Hepatocyte (in vitro differentiated cells): ENCODE data around the gene GLUL. TPM values are rescaled to one million over a fixed set of nuclear protein-coding genes. Genes with fewer than 3 reads are reported as not detected.
A peak's percentile ranks its signal among the peaks of the same experiment; 100 is the strongest.

Experiments
- DNase-seq: peaks from one replicate; pipeline ENCODE4 v3.0.0-alpha.2; 2016; ENCODE audit warnings: low spot score
- H2AFZ ChIP-seq: fragments of 200-600 bp; sonication (generic); 2 replicates; pipeline ENCODE4 v1.6.0; 2016; ENCODE audit warnings: antibody characterized with exemption, mild to moderate bottlenecking
- H3K27ac ChIP-seq: fragments of 200-600 bp; sonication (generic); 2 replicates; pipeline ENCODE4 v1.5.1; 2016; ENCODE audit warnings: mild to moderate bottlenecking
- H3K27me3 ChIP-seq: fragments of 200-600 bp; sonication (generic); 2 replicates; pipeline ENCODE4 v1.6.1; 2016
- H3K36me3 ChIP-seq: fragments of 200-600 bp; sonication (generic); replicated peaks from 2 replicates; pipeline ENCODE4 v1.5.1; 2016; ENCODE audit warnings: low read depth; ENCODE audit not compliant: insufficient read depth
- H3K4me1 ChIP-seq: fragments of 200-600 bp; sonication (generic); 2 replicates; pipeline ENCODE4 v1.5.1; 2016; ENCODE audit warnings: mild to moderate bottlenecking, moderate library complexity; ENCODE audit not compliant: insufficient read depth
- H3K4me2 ChIP-seq: fragments of 200-600 bp; sonication (generic); 2 replicates; pipeline ENCODE4 v1.6.0; 2016
- H3K4me3 ChIP-seq: fragments of 200-600 bp; sonication (generic); 2 replicates; pipeline ENCODE4 v1.5.1; 2016; ENCODE audit warnings: mild to moderate bottlenecking
- H3K79me2 ChIP-seq: fragments of 200-600 bp; sonication (generic); 2 replicates; pipeline ENCODE4 v1.6.0; 2017; ENCODE audit warnings: mild to moderate bottlenecking
- H3K9me2 ChIP-seq: fragments of 200-600 bp; sonication (generic); replicated peaks from 2 replicates; pipeline ENCODE4 v1.6.0; 2017; ENCODE audit warnings: mild to moderate bottlenecking; ENCODE audit not compliant: insufficient read depth
- H3K9me3 ChIP-seq: fragments of 200-600 bp; sonication (generic); 2 replicates; pipeline ENCODE4 v1.5.1; 2016; ENCODE audit warnings: low read depth, mild to moderate bottlenecking
- H4K20me1 ChIP-seq: fragments of 200-600 bp; sonication (generic); 2 replicates; pipeline ENCODE4 v1.6.0; 2016; ENCODE audit warnings: mild to moderate bottlenecking; ENCODE audit not compliant: insufficient read depth, poor library complexity, severe bottlenecking
- CTCF ChIP-seq: fragments of 200-600 bp; sonication (generic); IDR thresholded peaks from 2 replicates; pipeline ENCODE4 v1.5.1; 2016; ENCODE audit warnings: antibody characterized with exemption, mild to moderate bottlenecking; ENCODE audit not compliant: poor library complexity
- EZH2 ChIP-seq: fragments of 200-600 bp; sonication (generic); IDR thresholded peaks from 2 replicates; pipeline ENCODE4 v1.6.1; 2016; ENCODE audit warnings: antibody characterized with exemption, mild to moderate bottlenecking, borderline replicate concordance
- EZH2phosphoT487 ChIP-seq: fragments of 200-600 bp; sonication (generic); IDR thresholded peaks from one replicate; pipeline ENCODE4 v1.6.1; 2018; ENCODE audit warnings: antibody characterized with exemption, mild to moderate bottlenecking, low read depth, moderate library complexity; ENCODE audit not compliant: unreplicated experiment, severe bottlenecking
- WGBS: methylation state at CpG from one replicate; pipeline ENCODE4 v1.1.6; 2016; ENCODE audit warnings: low lambda C conversion rate; ENCODE audit errors: missing lambda C conversion rate; 5-methylcytosine and 5-hydroxymethylcytosine counted together
- polyA plus RNA-seq: library from polyadenylated mRNA; unstranded; fragments of >200 nt; fragmentation: Nextera tagmentation; extraction: Ambion mirVana; gene quantifications from 2 replicates; pipeline ENCODE4 v1.2.1, GENCODE V29; 2016
- total RNA-seq: library from RNA; depleted of rRNA; stranded (reverse); fragments of >200 nt; gene quantifications from 2 replicates; pipeline ENCODE4 v1.2.3, GENCODE V29; 2014

GLUL gene
- total RNA-seq (846 and 893 TPM in 2 replicates), polyA plus RNA-seq (677 and 747 TPM in 2 replicates)

GRCh38 chr1:182391362-182392049 lies at the start of gene GLUL:
Gene GLUL, minus strand, starts transcription at chr1:182391790. Its CDS starts 3,053 bp downstream, at chr1:182388737.
- DNase-seq = peak; percentile 97
- TF ChIP-seq CTCF (peak; percentile 2), EZH2 (no peak)
- Histone ChIP-seq H3K9me2 (no peaks in the 10 kb centered on the region), H3K79me2 (peaks cover 61% of the 10 kb centered on the region), H2AFZ (peak within 1 kb of the TSS; percentile 77), H4K20me1 (peaks cover 48% of the 10 kb centered on the region), H3K27ac (peak within 1 kb of the TSS; percentile 98), H3K4me3 (peak within 1 kb of the TSS; percentile 83), H3K4me2 (peak within 1 kb of the TSS; percentile 86), H3K4me1 (peaks cover 21% of the 10 kb centered on the region), H3K27me3 (no peaks in the 10 kb centered on the region), H3K9me3 (no peaks in the 10 kb centered on the region), H3K36me3 (peaks cover 7% of the 10 kb centered on the region)
- WGBS = 1% methylated on average over 59 of the region's 70 CpGs

- no peak for TF ChIP-seq CTCF
Observed at GRCh38 chr1:182438326-182438725, 46.7 kb upstream of the GLUL start.

GRCh38 chr1:182433580-182433979 lies 42.0 kb upstream of the GLUL start:
- no peak for DNase-seq
- H3K27ac ChIP-seq = no peak overlapping the region
- no peaks in the 10 kb centered on the region for H3K27me3 ChIP-seq
- no peak overlapping the region for H3K4me2 ChIP-seq
- no peaks in the 10 kb centered on the region for H4K20me1 ChIP-seq
- no peak overlapping the region for H3K4me3 ChIP-seq
- TF ChIP-seq EZH2phosphoT487 (no peak), EZH2 (no peak)
- H2AFZ ChIP-seq = no peak overlapping the region
- H3K9me3 ChIP-seq = no peaks in the 10 kb centered on the region
- H3K36me3 ChIP-seq = no peaks in the 10 kb centered on the region
- H3K79me2 ChIP-seq = no peaks in the 10 kb centered on the region
- H3K4me1 ChIP-seq = no peaks in the 10 kb centered on the region
- 78% methylated on average over 1 of the region's 1 CpG for WGBS
- no peaks in the 10 kb centered on the region for H3K9me2 ChIP-seq

More at GRCh38 chr1:182438326-182438725, 46.7 kb upstream of the GLUL start:
- H3K36me3 ChIP-seq = no peaks in the 10 kb centered on the region
- no peaks in the 10 kb centered on the region for H3K27me3 ChIP-seq
- no peaks in the 10 kb centered on the region for H3K9me3 ChIP-seq
- DNase-seq = no peak
- no peak overlapping the region for H2AFZ ChIP-seq
- no peaks in the 10 kb centered on the region for H3K4me1 ChIP-seq
- no peak overlapping the region for H3K4me3 ChIP-seq
- WGBS = 85% methylated on average over 1 of the region's 1 CpG
- H4K20me1 ChIP-seq = no peaks in the 10 kb centered on the region
- H3K79me2 ChIP-seq = no peaks in the 10 kb centered on the region
- no peak overlapping the region for H3K4me2 ChIP-seq
- no peak overlapping the region for H3K27ac ChIP-seq
- no peaks in the 10 kb centered on the region for H3K9me2 ChIP-seq

GRCh38 chr1:182431278-182431677 lies 39.7 kb upstream of the GLUL start:
- Histone ChIP-seq H3K36me3 (no peaks in the 10 kb centered on the region), H3K9me2 (no peaks in the 10 kb centered on the region), H3K4me1 (no peaks in the 10 kb centered on the region), H4K20me1 (no peaks in the 10 kb centered on the region), H3K9me3 (no peaks in the 10 kb centered on the region), H3K4me2 (no peak overlapping the region), H3K27ac (no peak overlapping the region), H3K79me2 (no peaks in the 10 kb centered on the region), H3K4me3 (no peak overlapping the region), H3K27me3 (no peaks in the 10 kb centered on the region), H2AFZ (no peak overlapping the region)
- 76% methylated on average over 7 of the region's 7 CpGs for WGBS
- no peak for TF ChIP-seq EZH2
- TF ChIP-seq EZH2phosphoT487 = no peak
- TF ChIP-seq CTCF = no peak
- DNase-seq = no peak
